Smooth muscle cell (in vitro differentiated cells): ENCODE measurements around the gene UBE2I. TPM values are rescaled to one million over a fixed set of nuclear protein-coding genes. Genes with fewer than 3 reads are reported as not detected.

Experiments
- DNase-seq: peaks from one replicate; lab custom pipeline; 2025; ENCODE audit not compliant: unreplicated experiment; lab: John Stamatoyannopoulos, UW
- H2AFZ ChIP-seq: fragments of 200-600 bp; sonication (generic); 2 replicates; pipeline ENCODE4 v1.6.0; 2016; ENCODE audit warnings: antibody characterized with exemption, low read depth, mild to moderate bottlenecking
- H3F3A ChIP-seq: fragments of 200-600 bp; sonication (generic); 2 replicates; pipeline ENCODE4 v1.6.0; 2017; ENCODE audit warnings: antibody characterized with exemption, low read depth
- H3K27ac ChIP-seq: fragments of 200-600 bp; sonication (generic); 2 replicates; pipeline ENCODE4 v1.5.1; 2016; ENCODE audit warnings: low read depth, mild to moderate bottlenecking
- H3K27me3 ChIP-seq: fragments of 200-600 bp; sonication (generic); 2 replicates; pipeline ENCODE4 v1.6.1; 2016; ENCODE audit warnings: low read depth, mild to moderate bottlenecking
- H3K36me3 ChIP-seq: fragments of 200-600 bp; sonication (generic); 2 replicates; pipeline ENCODE4 v1.5.1; 2016; ENCODE audit warnings: low read depth
- H3K4me1 ChIP-seq: fragments of 200-600 bp; sonication (generic); 2 replicates; pipeline ENCODE4 v1.5.1; 2016; ENCODE audit warnings: low read depth
- H3K4me2 ChIP-seq: fragments of 200-600 bp; sonication (generic); 2 replicates; pipeline ENCODE4 v1.6.0; 2016; ENCODE audit warnings: mild to moderate bottlenecking
- H3K4me3 ChIP-seq: fragments of 200-600 bp; sonication (generic); 2 replicates; pipeline ENCODE4 v1.5.1; 2016; ENCODE audit warnings: mild to moderate bottlenecking
- H3K79me2 ChIP-seq: fragments of 200-600 bp; sonication (generic); 2 replicates; pipeline ENCODE4 v1.6.0; 2016; ENCODE audit warnings: low read depth, mild to moderate bottlenecking
- H3K9ac ChIP-seq: fragments of 200-600 bp; sonication (generic); 2 replicates; pipeline ENCODE4 v1.6.0; 2016; ENCODE audit warnings: low read depth
- H3K9me3 ChIP-seq: fragments of 200-600 bp; sonication (generic); replicated peaks from 2 replicates; pipeline ENCODE4 v1.5.1; 2016; ENCODE audit warnings: low read depth
- H4K20me1 ChIP-seq: fragments of 200-600 bp; sonication (generic); 2 replicates; pipeline ENCODE4 v1.6.0; 2016; ENCODE audit warnings: low read depth
- WGBS: methylation state at CpG from one replicate; pipeline ENCODE4 v1.1.7; 2016; ENCODE audit warnings: low lambda C conversion rate; 5-methylcytosine and 5-hydroxymethylcytosine counted together
- polyA plus RNA-seq: library from polyadenylated mRNA; unstranded; fragments of >200 nt; fragmentation: Nextera tagmentation; extraction: Ambion mirVana; gene quantifications from 2 replicates; pipeline ENCODE4 v1.2.1, GENCODE V29; 2016
- total RNA-seq: library from RNA; depleted of rRNA; stranded (reverse); fragments of >200 nt; gene quantifications from 2 replicates; pipeline ENCODE4 v1.2.3, GENCODE V29; 2014
- TF ChIP-seq, protein P1 (sequence below): fragments of 200-600 bp; sonication (generic); IDR thresholded peaks from 2 replicates; pipeline ENCODE4 v1.5.1; 2017; ENCODE audit warnings: borderline replicate concordance, mild to moderate bottlenecking, antibody characterized with exemption; ENCODE audit not compliant: insufficient read depth, poor library complexity, severe bottlenecking

The UBE2I gene
- total and polyA plus RNA-seq, 2 experiments from 2014 or later: 95.9 to 169 TPM

DNA sequence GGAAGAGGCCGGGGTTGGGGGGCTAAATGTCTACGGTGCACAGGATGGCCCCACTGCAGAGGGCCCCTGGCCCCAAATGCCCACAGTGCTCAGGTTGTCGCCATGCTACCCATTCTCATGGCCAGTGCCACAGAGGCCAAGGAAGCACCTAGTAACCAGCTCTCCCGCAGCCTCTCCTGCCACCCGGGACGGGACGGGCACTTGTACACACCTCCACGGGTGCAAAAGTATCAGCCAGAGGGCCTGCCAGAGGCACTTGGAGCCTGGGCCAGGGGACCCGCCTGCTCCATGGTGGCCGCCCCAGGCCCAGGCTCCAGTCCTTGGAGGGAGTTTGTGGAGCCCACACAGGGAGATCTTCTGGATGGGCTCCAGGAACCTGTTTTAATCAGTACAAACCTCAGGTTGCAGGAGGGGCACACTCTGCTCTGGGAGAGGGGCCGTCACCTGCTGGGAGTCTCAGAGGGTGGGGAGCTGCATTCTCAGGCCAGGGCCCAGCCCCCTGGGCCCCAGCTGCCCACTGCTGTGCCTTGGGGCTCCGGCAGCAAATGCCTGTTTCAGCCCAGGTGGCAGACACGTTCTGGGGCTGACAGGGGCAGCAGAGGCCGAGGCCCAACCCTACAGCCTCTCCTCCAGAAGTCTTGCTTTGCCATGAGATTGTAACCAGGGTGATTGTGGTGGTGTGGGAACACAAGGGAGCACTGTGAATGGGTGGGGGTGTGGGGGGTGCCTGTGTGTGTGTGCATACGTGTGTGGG is 45.7 kb upstream of the UBE2I start:
- H4K20me1 ChIP-seq: no peaks in the 10 kb centered on the region
- TF ChIP-seq, protein P1, sequence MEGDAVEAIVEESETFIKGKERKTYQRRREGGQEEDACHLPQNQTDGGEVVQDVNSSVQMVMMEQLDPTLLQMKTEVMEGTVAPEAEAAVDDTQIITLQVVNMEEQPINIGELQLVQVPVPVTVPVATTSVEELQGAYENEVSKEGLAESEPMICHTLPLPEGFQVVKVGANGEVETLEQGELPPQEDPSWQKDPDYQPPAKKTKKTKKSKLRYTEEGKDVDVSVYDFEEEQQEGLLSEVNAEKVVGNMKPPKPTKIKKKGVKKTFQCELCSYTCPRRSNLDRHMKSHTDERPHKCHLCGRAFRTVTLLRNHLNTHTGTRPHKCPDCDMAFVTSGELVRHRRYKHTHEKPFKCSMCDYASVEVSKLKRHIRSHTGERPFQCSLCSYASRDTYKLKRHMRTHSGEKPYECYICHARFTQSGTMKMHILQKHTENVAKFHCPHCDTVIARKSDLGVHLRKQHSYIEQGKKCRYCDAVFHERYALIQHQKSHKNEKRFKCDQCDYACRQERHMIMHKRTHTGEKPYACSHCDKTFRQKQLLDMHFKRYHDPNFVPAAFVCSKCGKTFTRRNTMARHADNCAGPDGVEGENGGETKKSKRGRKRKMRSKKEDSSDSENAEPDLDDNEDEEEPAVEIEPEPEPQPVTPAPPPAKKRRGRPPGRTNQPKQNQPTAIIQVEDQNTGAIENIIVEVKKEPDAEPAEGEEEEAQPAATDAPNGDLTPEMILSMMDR: no peak
- H3K27ac ChIP-seq: no peak overlapping the region
- no peaks in the 10 kb centered on the region for H3K4me1 ChIP-seq
- WGBS: 89% methylated on average over 15 of the region's 15 CpGs
- H3K4me3 ChIP-seq: no peak overlapping the region
- H3K79me2 ChIP-seq: no peaks in the 10 kb centered on the region
- peaks cover 11% of the 10 kb centered on the region for H3K27me3 ChIP-seq
- H3K9ac ChIP-seq: no peak overlapping the region
- DNase-seq: no peak
- no peak overlapping the region for H3K4me2 ChIP-seq
- no peaks in the 10 kb centered on the region for H3F3A ChIP-seq
- H2AFZ ChIP-seq: no peak overlapping the region
- H3K36me3 ChIP-seq: no peaks in the 10 kb centered on the region
- H3K9me3 ChIP-seq: no peaks in the 10 kb centered on the region

DNA sequence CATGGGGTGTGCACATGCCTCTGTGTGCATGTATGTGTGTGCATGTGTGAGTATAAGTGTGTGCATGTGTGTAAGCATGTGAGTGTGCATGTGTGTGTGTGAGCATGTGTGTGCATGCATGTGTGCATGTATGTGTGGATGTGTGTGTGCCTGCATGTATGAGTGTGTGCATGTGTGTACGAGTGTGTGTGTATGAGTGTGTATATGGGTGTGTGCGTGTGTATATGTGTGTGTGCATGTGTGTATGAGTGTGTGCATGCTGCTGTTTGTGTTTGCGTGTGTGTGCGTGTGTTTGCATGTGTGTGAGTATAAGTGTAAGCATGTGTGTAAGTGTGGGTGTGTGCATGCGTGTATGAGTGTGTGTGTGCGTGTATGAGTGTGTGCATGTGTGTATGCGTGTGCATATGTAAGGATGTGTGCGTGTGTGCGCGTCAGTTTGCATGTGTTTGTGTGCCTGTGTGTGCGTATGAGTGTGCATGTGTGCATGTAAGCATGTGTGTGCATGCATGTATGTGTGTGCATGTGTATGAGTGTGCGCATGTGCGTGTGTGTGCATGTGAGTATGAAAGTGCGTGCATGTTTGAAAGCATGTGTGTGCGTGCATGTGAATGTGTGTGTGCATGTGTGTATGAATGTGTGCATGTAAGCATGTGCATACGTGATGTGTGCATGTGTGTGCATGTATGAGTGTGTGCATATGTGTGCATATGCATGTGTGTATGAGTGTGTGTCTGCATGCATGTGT is 44.9 kb upstream of the UBE2I start:
- TF ChIP-seq, protein P1: no peak
- Histone ChIP-seq H3K4me2 (no peak overlapping the region), H4K20me1 (no peaks in the 10 kb centered on the region), H3K36me3 (no peaks in the 10 kb centered on the region), H3K4me3 (no peak overlapping the region), H3K79me2 (no peaks in the 10 kb centered on the region), H2AFZ (no peak overlapping the region), H3K4me1 (no peaks in the 10 kb centered on the region), H3K9me3 (no peaks in the 10 kb centered on the region), H3K27me3 (peaks cover 6% of the 10 kb centered on the region), H3F3A (no peaks in the 10 kb centered on the region), H3K27ac (no peak overlapping the region), H3K9ac (no peak overlapping the region)
- WGBS: 82% methylated on average over 16 of the region's 16 CpGs
- no peak for DNase-seq

DNA sequence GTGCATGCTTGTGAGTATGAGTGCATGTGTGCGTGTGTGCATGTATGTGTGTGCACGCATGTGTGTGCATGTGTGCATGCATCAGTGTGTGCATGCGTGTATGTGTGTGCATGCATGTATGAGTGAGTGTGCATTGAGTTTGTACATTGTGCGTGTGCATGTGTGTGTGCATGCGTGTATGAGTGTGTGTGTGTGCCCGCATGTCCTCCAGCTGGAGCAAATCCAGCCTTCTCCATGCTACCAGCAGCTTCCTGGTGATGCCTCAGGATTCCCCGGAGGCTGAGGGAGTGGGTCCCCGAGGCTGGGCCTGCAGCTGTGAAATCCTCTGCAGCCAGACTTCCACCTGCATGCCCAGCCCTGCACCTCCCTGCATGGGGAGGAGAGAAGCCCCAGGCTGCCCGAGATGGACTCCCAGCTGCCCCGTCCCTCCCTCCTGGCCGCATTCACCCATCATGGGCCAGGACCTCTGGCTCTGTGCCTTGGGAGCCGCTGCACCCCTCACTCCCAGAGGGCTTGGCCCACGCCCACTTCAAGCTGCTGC is 44.3 kb upstream of the UBE2I start:
- Histone ChIP-seq H3K79me2 (no peaks in the 10 kb centered on the region), H3F3A (no peaks in the 10 kb centered on the region), H3K4me1 (no peaks in the 10 kb centered on the region), H3K27ac (no peak overlapping the region), H3K36me3 (no peaks in the 10 kb centered on the region), H3K9ac (no peak overlapping the region), H4K20me1 (no peaks in the 10 kb centered on the region), H3K4me3 (no peak overlapping the region), H3K9me3 (no peaks in the 10 kb centered on the region), H3K27me3 (no peaks in the 10 kb centered on the region), H2AFZ (no peak overlapping the region), H3K4me2 (no peak overlapping the region)
- no peak for DNase-seq
- TF ChIP-seq, protein P1: no peak
- 93% methylated on average over 13 of the region's 13 CpGs for WGBS
